Common myeloid progenitor, CD34-positive (primary cell): ENCODE data around the gene NKRF.

Experiments
- CTCF ChIA-PET: fragments of 350-600 bp; sonication (Branson Sonifier 250); formaldehyde crosslinking; loops from one replicate; lab custom pipeline; 2021; ENCODE audit warnings: antibody characterized with exemption; lab: Charles Lee
- POLR2A ChIA-PET: fragments of 350-600 bp; sonication (Branson Sonifier 250); formaldehyde crosslinking; loops from one replicate; lab custom pipeline; 2021; ENCODE audit warnings: antibody characterized with exemption; lab: Charles Lee
- DNase-seq, 3 donors: peaks; one replicate each; pipeline versions ENCODE4 v3.0.0 to v3.0.0-alpha.2; 2013
- H3K27ac ChIP-seq, 2 experiments: 1 replicate in 1 of 2; 2 replicates in 1 of 2; pipeline ENCODE4 v1.7.0; 2013; ENCODE audit warnings: inconsistent platforms in 2 of 2, low read length in 2 of 2, mild to moderate bottlenecking in 2 of 2, low read depth in 1 of 2, moderate library complexity in 1 of 2; ENCODE audit not compliant: severe bottlenecking in 2 of 2, insufficient read depth in 1 of 2, poor library complexity in 1 of 2
- H3K27me3 ChIP-seq, 5 experiments: replicated peaks in 2 of 5; 1 replicate in 3 of 5; 2 replicates in 2 of 5; pipeline versions ENCODE4 v1.6.1 to v1.7.0; 2013; ENCODE audit warnings: low read length in 4 of 5, mild to moderate bottlenecking in 2 of 5, moderate library complexity in 2 of 5, inconsistent platforms in 1 of 5; ENCODE audit not compliant: insufficient read depth in 5 of 5, control insufficient read depth in 4 of 5
- H3K36me3 ChIP-seq, 4 experiments: 1 replicate in 2 of 4; 2 replicates in 2 of 4; pipeline versions ENCODE4 v1.6.1 to v1.7.0; 2013; ENCODE audit warnings: low read length in 3 of 4, control low read depth in 1 of 4, mild to moderate bottlenecking in 1 of 4; ENCODE audit not compliant: control insufficient read depth in 4 of 4, insufficient read depth in 4 of 4
- H3K4me1 ChIP-seq, 4 experiments: 1 replicate in 3 of 4; 2 replicates in 1 of 4; pipeline versions ENCODE4 v1.6.1 to v1.7.1; 2013; ENCODE audit warnings: low read length in 3 of 4, mild to moderate bottlenecking in 3 of 4, control low read depth in 1 of 4, inconsistent platforms in 1 of 4, moderate library complexity in 1 of 4; ENCODE audit not compliant: control insufficient read depth in 4 of 4, insufficient read depth in 4 of 4; ENCODE audit errors: control extremely low read depth in 1 of 4
- H3K4me3 ChIP-seq, 7 experiments: 1 replicate in 4 of 7; 2 replicates in 3 of 7; pipeline versions ENCODE4 v1.5.1 to v1.7.0; 2013; ENCODE audit warnings: mild to moderate bottlenecking in 7 of 7, low read length in 6 of 7, moderate library complexity in 6 of 7, inconsistent platforms in 2 of 7, low read depth in 2 of 7, control low read depth in 1 of 7; ENCODE audit not compliant: insufficient read depth in 4 of 7, control insufficient read depth in 1 of 7; ENCODE audit errors: extremely low read depth in 1 of 7
- H3K9me3 ChIP-seq, 5 experiments: 1 replicate in 4 of 5; 2 replicates in 1 of 5; pipeline versions ENCODE4 v1.6.1 to v1.7.1; 2013; ENCODE audit warnings: low read length in 4 of 5, mild to moderate bottlenecking in 2 of 5, inconsistent platforms in 1 of 5, low read depth in 1 of 5, moderate library complexity in 1 of 5; ENCODE audit not compliant: control insufficient read depth in 4 of 5, insufficient read depth in 2 of 5; ENCODE audit errors: control extremely low read depth in 1 of 5
- WGBS: methylation state at CpG from one replicate; pipeline ENCODE4 v1.1.5; 2013; ENCODE audit not compliant: insufficient coverage; 5-methylcytosine and 5-hydroxymethylcytosine counted together

NKRF gene

GRCh38 chrX:119617517-119618164, 11.4 kb upstream of the NKRF start:
- peaks cover 0 to 4% (median 3%) of the 10 kb centered on the region in 4 experiments for H3K36me3 ChIP-seq
- peak overlapping the region in 4 of 7 experiments; percentile 27 to 58 (median 34) for H3K4me3 ChIP-seq
- peak in 2 of 3 donors; percentile 46 to 58 for DNase-seq
- CTCF ChIA-PET = interaction anchor here (1.0 to 1.3 kb wide), 2 partner anchors 8 to 11 kb away, joined by 3 to 4 read pairs; partner anchors contain the start of gene NKRF
- H3K27ac ChIP-seq = peak overlapping the region in 1 of 2 experiments; percentile 68
- WGBS = 25% methylated on average over 10 of the region's 15 CpGs
- POLR2A ChIA-PET = interaction anchor here (0.6 to 1.3 kb wide), 4 partner anchors 11 to 174 kb away, joined by 3 to 6 read pairs (median 3); partner anchors contain the start of genes NKRF and RPL39
- peaks cover 0 to 2% (median 0%) of the 10 kb centered on the region in 5 experiments for H3K27me3 ChIP-seq
- H3K4me1 ChIP-seq = peaks cover 9 to 50% (median 32%) of the 10 kb centered on the region in 4 experiments
- H3K9me3 ChIP-seq = no peaks in the 10 kb centered on the region

- Histone ChIP-seq H3K9me3 (no peaks in the 10 kb centered on the region), H3K4me3 (no peak overlapping the region), H3K36me3 (no peaks in the 10 kb centered on the region), H3K27me3 (peaks cover 0 to 2% (median 0%) of the 10 kb centered on the region in 5 experiments), H3K4me1 (peaks cover 9 to 31% (median 21%) of the 10 kb centered on the region in 4 experiments), H3K27ac (no peak overlapping the region)
- DNase-seq = no peak
- CTCF ChIA-PET = no interaction called here
- POLR2A ChIA-PET = no interaction called here
- WGBS = 93% methylated on average over 12 of the region's 13 CpGs
Measured at GRCh38 chrX:119614776-119615175, 8.6 kb upstream of the NKRF start.

GRCh38 chrX:119607018-119607389, 780 bp upstream of the NKRF start:
- DNase-seq = no peak
- H3K27me3 ChIP-seq = peaks cover 0 to 11% (median 0%) of the 10 kb centered on the region in 5 experiments
- 100% methylated on average over 2 of the region's 7 CpGs for WGBS
- H3K4me3 ChIP-seq = peak overlapping the region in 5 of 7 experiments; percentile 71 to 88 (median 80)
- no peaks in the 10 kb centered on the region for H3K9me3 ChIP-seq
- H3K36me3 ChIP-seq = peaks cover 0 to 3% (median 0%) of the 10 kb centered on the region in 4 experiments
- ChIA-PET POLR2A (interaction anchor here (1.2 kb wide), 1 partner anchor 11 kb away, joined by 3 read pairs; no protein-coding TSS in a partner anchor), CTCF (interaction anchor here (0.8 kb wide), 1 partner anchor 11 kb away, joined by 3 read pairs; no protein-coding TSS in a partner anchor)
- peaks cover 0 to 18% (median 9%) of the 10 kb centered on the region in 4 experiments for H3K4me1 ChIP-seq
- peak overlapping the region; percentile 74 to 91 for H3K27ac ChIP-seq

- H3K4me3 ChIP-seq = peak overlapping the region; percentile 53 to 88 (median 74)
- CTCF ChIA-PET = interaction anchor here (0.6 kb wide), 1 partner anchor 179 kb away, joined by 3 read pairs; no protein-coding TSS in a partner anchor
- peaks cover 0 to 18% (median 9%) of the 10 kb centered on the region in 4 experiments for H3K4me1 ChIP-seq
- H3K36me3 ChIP-seq = peaks cover 0 to 3% (median 1%) of the 10 kb centered on the region in 4 experiments
- peak in 2 of 3 donors; percentile 28 to 63 for DNase-seq
- POLR2A ChIA-PET = interaction anchor here (0.6 to 1.3 kb wide), 4 partner anchors 12 to 186 kb away, joined by 3 to 5 read pairs (median 4); partner anchors contain the start of genes RPL39 and UBE2A
- H3K9me3 ChIP-seq = no peaks in the 10 kb centered on the region
- H3K27me3 ChIP-seq = peaks cover 0 to 11% (median 0%) of the 10 kb centered on the region in 5 experiments
- H3K27ac ChIP-seq = peak overlapping the region; percentile 62 to 91
- WGBS = 41% methylated on average over 46 of the region's 68 CpGs
Measured at GRCh38 chrX:119605464-119606279, 552 bp downstream of the NKRF start.

- H3K36me3 ChIP-seq = peaks cover 0 to 3% (median 1%) of the 10 kb centered on the region in 4 experiments
- POLR2A ChIA-PET = interaction anchor here (1.3 kb wide), 1 partner anchor 30 kb away, joined by 5 read pairs; the partner anchor contains the start of gene UBE2A
- CTCF ChIA-PET = no interaction called here
- H3K27ac ChIP-seq = peak overlapping the region in 1 of 2 experiments; percentile 26
- no peaks in the 10 kb centered on the region for H3K9me3 ChIP-seq
- H3K27me3 ChIP-seq = peaks cover 0 to 11% (median 0%) of the 10 kb centered on the region in 5 experiments
- peaks cover 0 to 18% (median 9%) of the 10 kb centered on the region in 4 experiments for H3K4me1 ChIP-seq
- peak overlapping the region; percentile 44 to 88 (median 74) for H3K4me3 ChIP-seq
- 47% methylated on average over 12 of the region's 17 CpGs for WGBS
- DNase-seq = peak in 1 of 3 donors; percentile 12
Measured at GRCh38 chrX:119604766-119605463, 1.3 kb downstream of the NKRF start.

GRCh38 chrX:119602701-119603255, 3.4 kb downstream of the NKRF start:
- Histone ChIP-seq H3K9me3 (no peaks in the 10 kb centered on the region), H3K27ac (no peak overlapping the region), H3K4me1 (peaks cover 0 to 18% (median 9%) of the 10 kb centered on the region in 4 experiments), H3K4me3 (no peak overlapping the region), H3K27me3 (peaks cover 0 to 11% (median 0%) of the 10 kb centered on the region in 5 experiments), H3K36me3 (peaks cover 0 to 3% (median 1%) of the 10 kb centered on the region in 4 experiments)
- no peak for DNase-seq
- 86% methylated on average over 9 of the region's 9 CpGs for WGBS
- POLR2A ChIA-PET = no interaction called here
- CTCF ChIA-PET = interaction anchor here (0.6 to 1.0 kb wide), 3 partner anchors 8 to 84 kb away, joined by 3 to 6 read pairs (median 4); no protein-coding TSS in a partner anchor
